Gastrocnemius medialis (tissue), 4 donors: ENCODE results near the gene DUSP3.

Experiments
- CTCF ChIP-seq, 5 experiments: fragments of 450-650 bp in 3 of 5; fragments of 200-600 bp in 2 of 5; sonication (generic) in 2 of 5; IDR thresholded peaks in 4 of 5; conservative IDR thresholded peaks in 1 of 5; 1 replicate in 4 of 5; 2 replicates in 1 of 5; pipeline ENCODE4 v1.5.1; 2016 to 2019; ENCODE audit warnings: antibody characterized with exemption in 5 of 5, mild to moderate bottlenecking in 3 of 5, moderate library complexity in 3 of 5
- POLR2A ChIP-seq, 2 donors: fragments of 450-650 bp; IDR thresholded peaks; one replicate each; pipeline ENCODE4 v1.6.1; 2017; ENCODE audit warnings: antibody characterized with exemption in 2 of 2, mild to moderate bottlenecking in 2 of 2, moderate library complexity in 2 of 2

- TF ChIP-seq CTCF (IDR thresholded peaks at IDR 0.05 in 4 of 5, conservative IDR thresholded peaks at IDR 0.05 in 1 of 5), result no peak
- TF ChIP-seq POLR2A (IDR thresholded peaks at IDR 0.05), result no peak
Measured at GRCh38 chr17:43814714-43815113, 35.9 kb upstream of the DUSP3 start.
